ENCODE measurements around the gene MAGEB4. TPM values are rescaled to one million over a fixed set of nuclear protein-coding genes. Genes with fewer than 3 reads are reported as not detected.
A peak's percentile ranks its signal among the peaks of the same experiment; 100 is the strongest.

The MAGEB4 gene
- total and polyA plus RNA-seq, 2 of the 4 experiments (the other 2 are of a cell fraction) = not detected

DNA sequence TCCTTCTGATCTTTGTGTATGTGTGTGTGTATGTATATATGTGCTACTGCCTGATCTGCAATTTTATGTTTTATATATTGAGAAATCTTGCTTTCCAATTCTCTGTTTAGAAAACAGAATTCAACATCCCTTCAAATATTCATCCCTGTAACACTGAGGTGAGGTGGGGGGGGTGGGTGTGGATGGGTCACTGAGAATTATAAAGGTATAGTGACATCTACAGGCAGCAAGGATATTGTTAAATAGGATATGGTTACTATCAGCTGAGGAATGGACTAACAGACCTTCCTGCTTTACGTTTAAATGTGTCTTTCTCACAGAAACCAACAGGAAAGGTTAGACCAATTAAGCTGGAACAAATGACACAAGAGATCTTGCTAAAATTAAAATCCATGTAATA is 45.5 kb upstream of the MAGEB4 start:
- no peak overlapping the region for H2AK5ac ChIP-seq (ENCODE audit: low read depth, low read length)
- no peak overlapping the region for H3K56ac ChIP-seq (ENCODE audit: extremely low read depth, insufficient read depth, low read length)
- ATAC-seq (ENCODE audit: low read depth) = no peak; the same call in 1 of the 2 replicates
- no peak overlapping the region for H3K27ac ChIP-seq (ENCODE audit: insufficient read depth, low read length)
- TF ChIP-seq, protein P1, sequence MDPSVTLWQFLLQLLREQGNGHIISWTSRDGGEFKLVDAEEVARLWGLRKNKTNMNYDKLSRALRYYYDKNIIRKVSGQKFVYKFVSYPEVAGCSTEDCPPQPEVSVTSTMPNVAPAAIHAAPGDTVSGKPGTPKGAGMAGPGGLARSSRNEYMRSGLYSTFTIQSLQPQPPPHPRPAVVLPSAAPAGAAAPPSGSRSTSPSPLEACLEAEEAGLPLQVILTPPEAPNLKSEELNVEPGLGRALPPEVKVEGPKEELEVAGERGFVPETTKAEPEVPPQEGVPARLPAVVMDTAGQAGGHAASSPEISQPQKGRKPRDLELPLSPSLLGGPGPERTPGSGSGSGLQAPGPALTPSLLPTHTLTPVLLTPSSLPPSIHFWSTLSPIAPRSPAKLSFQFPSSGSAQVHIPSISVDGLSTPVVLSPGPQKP (IDR thresholded peaks at IDR 0.05; ENCODE audit: borderline replicate concordance, low read depth, low read length) = no peak
- no peak for TF ChIP-seq RCOR1 (IDR thresholded peaks at IDR 0.05; ENCODE audit: insufficient replicate concordance, low read length)
- TF ChIP-seq MXI1 (IDR thresholded peaks at IDR 0.05; ENCODE audit: borderline replicate concordance, low read depth, low read length) = no peak
- TF ChIP-seq MAFK (IDR thresholded peaks at IDR 0.05; ENCODE audit: low read depth, low read length) = no peak
- no peak for TF ChIP-seq CEBPB (IDR thresholded peaks at IDR 0.05; ENCODE audit: low read depth, low read length)
- TF ChIP-seq, protein P2, sequence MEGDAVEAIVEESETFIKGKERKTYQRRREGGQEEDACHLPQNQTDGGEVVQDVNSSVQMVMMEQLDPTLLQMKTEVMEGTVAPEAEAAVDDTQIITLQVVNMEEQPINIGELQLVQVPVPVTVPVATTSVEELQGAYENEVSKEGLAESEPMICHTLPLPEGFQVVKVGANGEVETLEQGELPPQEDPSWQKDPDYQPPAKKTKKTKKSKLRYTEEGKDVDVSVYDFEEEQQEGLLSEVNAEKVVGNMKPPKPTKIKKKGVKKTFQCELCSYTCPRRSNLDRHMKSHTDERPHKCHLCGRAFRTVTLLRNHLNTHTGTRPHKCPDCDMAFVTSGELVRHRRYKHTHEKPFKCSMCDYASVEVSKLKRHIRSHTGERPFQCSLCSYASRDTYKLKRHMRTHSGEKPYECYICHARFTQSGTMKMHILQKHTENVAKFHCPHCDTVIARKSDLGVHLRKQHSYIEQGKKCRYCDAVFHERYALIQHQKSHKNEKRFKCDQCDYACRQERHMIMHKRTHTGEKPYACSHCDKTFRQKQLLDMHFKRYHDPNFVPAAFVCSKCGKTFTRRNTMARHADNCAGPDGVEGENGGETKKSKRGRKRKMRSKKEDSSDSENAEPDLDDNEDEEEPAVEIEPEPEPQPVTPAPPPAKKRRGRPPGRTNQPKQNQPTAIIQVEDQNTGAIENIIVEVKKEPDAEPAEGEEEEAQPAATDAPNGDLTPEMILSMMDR (conservative IDR thresholded peaks at IDR 0.05; ENCODE audit: low read depth, low read length) = peak; percentile 27; the same call in 1 of the 2 replicates
- TF ChIP-seq POLR2A (IDR thresholded peaks at IDR 0.05; ENCODE audit: low read depth, low read length) = no peak
- peak; percentile 35 for TF ChIP-seq RAD21 (IDR thresholded peaks at IDR 0.05; ENCODE audit: low read length)
- no peak for TF ChIP-seq CHD1 (IDR thresholded peaks at IDR 0.05; ENCODE audit: low read depth, low read length)
- TF ChIP-seq, protein P3, sequence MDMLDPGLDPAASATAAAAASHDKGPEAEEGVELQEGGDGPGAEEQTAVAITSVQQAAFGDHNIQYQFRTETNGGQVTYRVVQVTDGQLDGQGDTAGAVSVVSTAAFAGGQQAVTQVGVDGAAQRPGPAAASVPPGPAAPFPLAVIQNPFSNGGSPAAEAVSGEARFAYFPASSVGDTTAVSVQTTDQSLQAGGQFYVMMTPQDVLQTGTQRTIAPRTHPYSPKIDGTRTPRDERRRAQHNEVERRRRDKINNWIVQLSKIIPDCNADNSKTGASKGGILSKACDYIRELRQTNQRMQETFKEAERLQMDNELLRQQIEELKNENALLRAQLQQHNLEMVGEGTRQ (IDR thresholded peaks at IDR 0.05; ENCODE audit: low read depth, low read length) = no peak
- TF ChIP-seq SMC3 (IDR thresholded peaks at IDR 0.05; ENCODE audit: low read depth, low read length) = no peak
- no peak for TF ChIP-seq FOS (IDR thresholded peaks at IDR 0.05; ENCODE audit: low read depth, low read length)
- TF ChIP-seq NFE2L2 (IDR thresholded peaks at IDR 0.05; ENCODE audit: low read depth, low read length) = no peak
- no peak for TF ChIP-seq BHLHE40 (IDR thresholded peaks at IDR 0.05; ENCODE audit: low read depth, low read length)
- no peak for TF ChIP-seq RFX5 (IDR thresholded peaks at IDR 0.05; ENCODE audit: low read depth, low read length)
- TF ChIP-seq MAZ (IDR thresholded peaks at IDR 0.05; ENCODE audit: borderline replicate concordance, low read depth, low read length) = no peak
- H3K4me1 ChIP-seq (ENCODE audit: control insufficient read depth, insufficient read depth, low read length) = no peaks in the 10 kb centered on the region
- H2BK20ac ChIP-seq (ENCODE audit: low read depth, low read length) = no peak overlapping the region
- POLR2A ChIA-PET (ENCODE audit: unreplicated experiment) = no interaction called here
- H2BK15ac ChIP-seq (ENCODE audit: low read depth, low read length) = no peak overlapping the region
- no peak overlapping the region for H4K5ac ChIP-seq (ENCODE audit: low read depth, low read length)
- no peak overlapping the region for H4K8ac ChIP-seq (ENCODE audit: low read depth in 2 of 2, low read length in 2 of 2)
- H3K18ac ChIP-seq (ENCODE audit: low read depth, low read length) = no peak overlapping the region
- H4K91ac ChIP-seq (ENCODE audit: insufficient read depth, low read depth, low read length) = no peak overlapping the region
- H3K4me2 ChIP-seq (ENCODE audit: low read depth, low read length) = no peak overlapping the region
- no peak overlapping the region for H3K9ac ChIP-seq (ENCODE audit: low read depth, low read length)
- dilution Hi-C loops (cut with HindIII; ENCODE audit: low sequenced_read_pairs, unreplicated experiment) = no loop called here
- no CpG with 5 or more reads among the region's 1 CpG for WGBS, 2 experiments (ENCODE audit: extremely low coverage in 2 of 2, insufficient read length in 1 of 2)
- H3K4me3 ChIP-seq (ENCODE audit: insufficient read depth, low read depth, low read length) = no peak overlapping the region
- peak; percentile 9 for DNase-seq
- H3K23ac ChIP-seq (ENCODE audit: low read depth, low read length) = no peak overlapping the region
- no peak overlapping the region for H2BK120ac ChIP-seq (ENCODE audit: low read depth, low read length)
- intact Hi-C loops (cut with micrococcal nuclease) = no loop called here
- no peaks in the 10 kb centered on the region for H3K9me1 ChIP-seq (ENCODE audit: insufficient read depth, low read length)
- H3K36me3 ChIP-seq (ENCODE audit: control insufficient read depth, insufficient read depth, low read length) = no peaks in the 10 kb centered on the region
- BruUV-seq (replicated peaks) = no TSS peak
- CTCF ChIA-PET = interaction anchor here (0.6 to 1.8 kb wide), 3 partner anchors 9 to 107 kb away, joined by 3 to 5 read pairs (median 4); no protein-coding TSS in a partner anchor
- no peak overlapping the region for H2BK5ac ChIP-seq (ENCODE audit: low read depth, low read length, poor library complexity, severe bottlenecking)
- H3K79me1 ChIP-seq (ENCODE audit: low read depth in 1 of 2, low read length in 2 of 2) = no peaks in the 10 kb centered on the region
- H3K14ac ChIP-seq (replicated peaks; ENCODE audit: low read depth, low read length) = no peak overlapping the region
- no peaks in the 10 kb centered on the region for H4K20me1 ChIP-seq (ENCODE audit: insufficient read depth, low read length)
- no peak overlapping the region for H3K4ac ChIP-seq (ENCODE audit: low read depth, low read length)
- peaks cover 2% of the 10 kb centered on the region; the same call in 1 of the 2 replicates for H3K27me3 ChIP-seq (ENCODE audit: control insufficient read depth, insufficient read depth, low read length)
- in situ Hi-C loops (cut with MboI; ENCODE audit: low sequenced_read_pairs) = no loop called here
- H2AK9ac ChIP-seq (replicated peaks; ENCODE audit: low read depth, low read length, poor library complexity) = no peak overlapping the region
- H2AFZ ChIP-seq (replicated peaks; ENCODE audit: low read length, poor library complexity) = no peak overlapping the region
- H3K9me3 ChIP-seq (ENCODE audit: control insufficient read depth, insufficient read depth, low read length) = no peaks in the 10 kb centered on the region

Measured in IMR-90 (cell line).